ENCODE measurements around the gene NAV2.

NAV2 gene

DNA sequence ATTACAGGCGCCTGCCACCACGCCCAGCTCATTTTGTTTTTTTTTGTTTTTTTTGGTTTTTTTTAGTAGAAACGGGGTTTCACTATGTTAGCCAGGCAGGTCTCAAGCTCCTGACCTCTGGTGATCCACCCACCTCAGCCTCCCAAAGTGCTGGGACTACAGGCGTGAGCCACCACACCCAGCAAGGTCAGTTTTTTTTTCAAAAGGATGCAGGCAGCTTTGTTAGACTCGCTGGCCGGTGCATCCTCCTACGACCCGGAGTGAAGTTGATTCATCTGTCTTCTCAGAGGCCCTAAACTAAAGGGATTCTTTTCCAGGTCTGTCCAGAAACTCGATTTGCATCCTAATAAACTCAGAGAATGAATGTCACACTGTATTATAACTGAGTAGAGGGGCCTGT is 265.3 kb downstream of the NAV2 start:
- WGBS (ENCODE audit: extremely low coverage, insufficient coverage, insufficient read length) = no CpG with 5 or more reads among the region's 9 CpGs
- H2BK120ac ChIP-seq (ENCODE audit: insufficient read depth, low read length, poor library complexity) = no peak overlapping the region
- no peak overlapping the region for H4K91ac ChIP-seq (ENCODE audit: low read depth, low read length)
- H3K4me1 ChIP-seq (ENCODE audit: control insufficient read depth in 1 of 2, insufficient read depth in 2 of 2, low read length in 2 of 2) = peaks cover 24 to 30% of the 10 kb centered on the region in 2 experiments
- H2AK5ac ChIP-seq (ENCODE audit: low read length) = no peak overlapping the region
- no peak overlapping the region for H3K4me3 ChIP-seq (ENCODE audit: low read depth, low read length)
- no peaks in the 10 kb centered on the region for H3K27me3 ChIP-seq (ENCODE audit: insufficient read depth, low read length)
- H2BK12ac ChIP-seq (ENCODE audit: low read length) = peak overlapping the region; percentile 42
- no peak overlapping the region for H3K4ac ChIP-seq (ENCODE audit: low read depth, low read length)
- peaks cover 14% of the 10 kb centered on the region for H3K79me1 ChIP-seq (ENCODE audit: low read length)
- H3K27ac ChIP-seq (ENCODE audit: low read depth, low read length) = no peak overlapping the region
- no peaks in the 10 kb centered on the region for H3K9me3 ChIP-seq (ENCODE audit: insufficient read depth, low read depth, low read length)
- no peak overlapping the region for H4K8ac ChIP-seq (ENCODE audit: low read depth, low read length)
- H2BK5ac ChIP-seq (ENCODE audit: low read depth, low read length, poor library complexity) = no peak overlapping the region
- H3K79me2 ChIP-seq (ENCODE audit: control insufficient read depth, insufficient read depth, low read length, poor library complexity) = no peaks in the 10 kb centered on the region
- no peak for DNase-seq
- no peak overlapping the region for H3K4me2 ChIP-seq (ENCODE audit: low read length)
- H3K9ac ChIP-seq (ENCODE audit: low read length) = no peak overlapping the region
- no peak overlapping the region for H3K23ac ChIP-seq (ENCODE audit: low read length)
- H3K36me3 ChIP-seq (ENCODE audit: control insufficient read depth in 1 of 2, insufficient read depth in 2 of 2, low read length in 2 of 2) = no peaks in the 10 kb centered on the region
- H3K14ac ChIP-seq (ENCODE audit: low read length) = no peak overlapping the region
- H2AFZ ChIP-seq (ENCODE audit: insufficient read depth, low read length, poor library complexity) = no peak overlapping the region
- no peak overlapping the region for H3K18ac ChIP-seq (ENCODE audit: low read length)
- H4K12ac ChIP-seq (ENCODE audit: low read depth, low read length) = no peak overlapping the region

DNA sequence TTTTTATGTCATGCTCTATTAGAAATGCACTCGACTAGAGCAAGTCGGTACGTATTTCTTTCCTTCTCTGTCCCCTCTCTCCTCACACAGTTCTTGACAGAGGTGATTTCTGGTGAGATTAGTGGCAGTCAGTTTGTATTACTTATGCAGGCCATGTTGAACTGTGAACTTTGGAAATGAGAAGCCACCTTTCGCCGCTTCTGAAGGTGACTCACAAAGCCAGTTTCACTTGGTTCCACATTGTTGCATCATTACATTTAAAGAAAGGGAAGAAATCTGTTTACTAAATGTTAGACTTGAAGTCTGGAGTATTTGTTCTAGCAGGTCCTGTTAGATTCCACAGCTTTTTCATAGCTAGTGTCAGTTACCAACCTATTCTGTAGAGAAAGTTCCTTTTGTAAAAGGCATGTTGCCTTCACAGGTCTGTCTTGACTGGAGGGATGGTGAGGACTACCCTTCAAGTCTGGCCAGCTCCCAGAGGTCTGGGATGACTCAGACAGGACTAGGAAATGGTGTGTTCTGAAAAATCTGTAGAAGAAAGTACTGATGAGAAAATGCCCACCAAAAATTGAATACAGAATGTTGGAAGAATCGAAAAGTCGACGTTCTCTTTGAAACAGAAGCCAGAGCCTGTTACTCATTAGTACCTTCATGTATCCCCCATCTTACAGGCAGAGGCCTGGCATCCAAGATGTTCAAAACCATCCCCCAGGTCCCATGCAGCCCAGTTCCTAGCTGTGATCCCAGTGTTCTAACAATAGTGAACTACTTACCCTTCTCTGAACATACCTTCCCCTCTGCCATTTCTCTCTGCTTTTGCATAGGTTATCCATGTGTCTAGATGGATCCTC is 266.3 kb downstream of the NAV2 start:
- Histone ChIP-seq H3K79me2 (ENCODE audit: control insufficient read depth, insufficient read depth, low read length, poor library complexity) (no peaks in the 10 kb centered on the region), H3K9ac (ENCODE audit: low read length) (no peak overlapping the region), H3K4me3 (ENCODE audit: low read depth, low read length) (no peak overlapping the region), H2BK5ac (ENCODE audit: low read depth, low read length, poor library complexity) (peak overlapping the region; percentile 76), H3K27ac (ENCODE audit: low read depth, low read length) (peak overlapping the region; percentile 78), H3K4ac (ENCODE audit: low read depth, low read length) (no peak overlapping the region), H4K91ac (ENCODE audit: low read depth, low read length) (peak overlapping the region; percentile 22), H2BK120ac (ENCODE audit: insufficient read depth, low read length, poor library complexity) (peak overlapping the region; percentile 84), H4K8ac (ENCODE audit: low read depth, low read length) (no peak overlapping the region), H3K4me2 (ENCODE audit: low read length) (no peak overlapping the region), H3K79me1 (ENCODE audit: low read length) (peaks cover 14% of the 10 kb centered on the region), H2AFZ (ENCODE audit: insufficient read depth, low read length, poor library complexity) (no peak overlapping the region), H3K27me3 (ENCODE audit: insufficient read depth, low read length) (no peaks in the 10 kb centered on the region), H3K14ac (ENCODE audit: low read length) (peak overlapping the region; percentile 59), H2AK5ac (ENCODE audit: low read length) (peak overlapping the region; percentile 18), H4K12ac (ENCODE audit: low read depth, low read length) (no peak overlapping the region), H3K9me3 (ENCODE audit: insufficient read depth, low read depth, low read length) (no peaks in the 10 kb centered on the region), H3K4me1 (ENCODE audit: control insufficient read depth in 1 of 2, insufficient read depth in 2 of 2, low read length in 2 of 2) (peaks cover 26 to 29% of the 10 kb centered on the region in 2 experiments), H3K36me3 (ENCODE audit: control insufficient read depth in 1 of 2, insufficient read depth in 2 of 2, low read length in 2 of 2) (no peaks in the 10 kb centered on the region), H3K18ac (ENCODE audit: low read length) (peak overlapping the region; percentile 87), H2BK12ac (ENCODE audit: low read length) (peak overlapping the region; percentile 51), H3K23ac (ENCODE audit: low read length) (no peak overlapping the region)
- DNase-seq = peak; percentile 77 to 94
- no CpG with 5 or more reads among the region's 8 CpGs for WGBS (ENCODE audit: extremely low coverage, insufficient coverage, insufficient read length)

DNA sequence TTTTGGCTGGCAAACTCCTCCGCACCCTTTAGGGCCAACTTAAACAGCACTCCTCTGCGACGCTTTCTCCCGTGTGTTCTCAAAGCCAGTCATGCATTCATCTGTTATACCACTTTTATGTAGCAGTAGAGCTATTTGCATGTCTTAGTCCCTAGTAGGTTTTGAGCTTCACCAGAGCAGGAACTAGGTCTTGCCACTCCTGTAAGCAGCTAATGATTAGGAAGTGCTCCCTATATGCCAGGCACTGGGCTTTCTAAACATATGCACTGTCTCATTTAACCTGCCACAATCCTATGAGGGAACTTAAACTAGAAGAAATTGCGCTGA is 266.8 kb downstream of the NAV2 start:
- Histone ChIP-seq H3K4ac (ENCODE audit: low read depth, low read length) (no peak overlapping the region), H3K27me3 (ENCODE audit: insufficient read depth, low read length) (no peaks in the 10 kb centered on the region), H3K9me3 (ENCODE audit: insufficient read depth, low read depth, low read length) (no peaks in the 10 kb centered on the region), H3K4me3 (ENCODE audit: low read depth, low read length) (no peak overlapping the region), H2BK120ac (ENCODE audit: insufficient read depth, low read length, poor library complexity) (peak overlapping the region; percentile 84), H3K4me2 (ENCODE audit: low read length) (no peak overlapping the region), H2AK5ac (ENCODE audit: low read length) (peak overlapping the region; percentile 24), H4K12ac (ENCODE audit: low read depth, low read length) (no peak overlapping the region), H3K79me2 (ENCODE audit: control insufficient read depth, insufficient read depth, low read length, poor library complexity) (no peaks in the 10 kb centered on the region), H2BK5ac (ENCODE audit: low read depth, low read length, poor library complexity) (peak overlapping the region; percentile 50), H2BK12ac (ENCODE audit: low read length) (peak overlapping the region; percentile 33), H4K91ac (ENCODE audit: low read depth, low read length) (peak overlapping the region; percentile 22), H3K9ac (ENCODE audit: low read length) (no peak overlapping the region), H3K18ac (ENCODE audit: low read length) (peak overlapping the region; percentile 87), H3K36me3 (ENCODE audit: control insufficient read depth in 1 of 2, insufficient read depth in 2 of 2, low read length in 2 of 2) (no peaks in the 10 kb centered on the region), H4K8ac (ENCODE audit: low read depth, low read length) (no peak overlapping the region), H2AFZ (ENCODE audit: insufficient read depth, low read length, poor library complexity) (no peak overlapping the region), H3K4me1 (ENCODE audit: control insufficient read depth in 1 of 2, insufficient read depth in 2 of 2, low read length in 2 of 2) (peaks cover 24 to 27% of the 10 kb centered on the region in 2 experiments), H3K23ac (ENCODE audit: low read length) (no peak overlapping the region), H3K14ac (ENCODE audit: low read length) (peak overlapping the region; percentile 0), H3K79me1 (ENCODE audit: low read length) (peaks cover 14% of the 10 kb centered on the region), H3K27ac (ENCODE audit: low read depth, low read length) (peak overlapping the region; percentile 78)
- WGBS (ENCODE audit: extremely low coverage, insufficient coverage, insufficient read length) = no CpG with 5 or more reads among the region's 5 CpGs
- DNase-seq = no peak

DNA sequence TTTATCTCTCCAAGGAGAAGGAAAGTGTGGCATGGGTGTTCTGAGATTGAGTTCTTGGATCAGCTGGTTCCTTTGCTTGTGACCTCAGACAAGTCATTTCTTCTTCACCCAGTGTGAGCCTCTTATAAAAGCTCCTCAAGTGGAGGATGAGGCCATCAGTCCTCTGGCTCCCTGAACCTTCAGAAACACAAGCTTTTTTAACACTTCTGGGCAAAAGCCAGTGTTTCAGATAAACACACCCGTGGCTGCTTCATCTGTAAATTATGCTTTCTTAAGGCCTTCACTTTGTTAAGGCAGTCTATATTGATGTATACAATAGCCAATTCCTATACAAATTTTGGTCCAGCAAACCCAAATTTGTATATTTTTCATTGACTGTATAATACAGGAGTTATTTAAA is 267.8 kb downstream of the NAV2 start:
- no peaks in the 10 kb centered on the region for H3K79me2 ChIP-seq (ENCODE audit: control insufficient read depth, insufficient read depth, low read length, poor library complexity)
- H3K23ac ChIP-seq (ENCODE audit: low read length) = no peak overlapping the region
- peak overlapping the region; percentile 63 for H2BK12ac ChIP-seq (ENCODE audit: low read length)
- H3K4me1 ChIP-seq (ENCODE audit: control insufficient read depth in 1 of 2, insufficient read depth in 2 of 2, low read length in 2 of 2) = peaks cover 23 to 25% of the 10 kb centered on the region in 2 experiments
- no peak overlapping the region for H3K9ac ChIP-seq (ENCODE audit: low read length)
- H3K9me3 ChIP-seq (ENCODE audit: insufficient read depth, low read depth, low read length) = no peaks in the 10 kb centered on the region
- H3K27ac ChIP-seq (ENCODE audit: low read depth, low read length) = no peak overlapping the region
- no peak overlapping the region for H3K4me2 ChIP-seq (ENCODE audit: low read length)
- no peak overlapping the region for H3K4ac ChIP-seq (ENCODE audit: low read depth, low read length)
- H4K91ac ChIP-seq (ENCODE audit: low read depth, low read length) = peak overlapping the region; percentile 7
- H3K4me3 ChIP-seq (ENCODE audit: low read depth, low read length) = no peak overlapping the region
- peak overlapping the region; percentile 55 for H2BK120ac ChIP-seq (ENCODE audit: insufficient read depth, low read length, poor library complexity)
- no peak for DNase-seq
- no peaks in the 10 kb centered on the region for H3K36me3 ChIP-seq (ENCODE audit: control insufficient read depth in 1 of 2, insufficient read depth in 2 of 2, low read length in 2 of 2)
- H3K27me3 ChIP-seq (ENCODE audit: insufficient read depth, low read length) = no peaks in the 10 kb centered on the region
- WGBS (ENCODE audit: extremely low coverage, insufficient coverage, insufficient read length) = no CpG with 5 or more reads among the region's 1 CpG
- H2BK5ac ChIP-seq (ENCODE audit: low read depth, low read length, poor library complexity) = no peak overlapping the region
- H4K12ac ChIP-seq (ENCODE audit: low read depth, low read length) = no peak overlapping the region
- H2AFZ ChIP-seq (ENCODE audit: insufficient read depth, low read length, poor library complexity) = no peak overlapping the region
- H3K18ac ChIP-seq (ENCODE audit: low read length) = no peak overlapping the region
- H2AK5ac ChIP-seq (ENCODE audit: low read length) = peak overlapping the region; percentile 60
- no peak overlapping the region for H4K8ac ChIP-seq (ENCODE audit: low read depth, low read length)
- H3K79me1 ChIP-seq (ENCODE audit: low read length) = peaks cover 14% of the 10 kb centered on the region
- no peak overlapping the region for H3K14ac ChIP-seq (ENCODE audit: low read length)

All from trophoblast cell (in vitro differentiated cells and primary cell).